HepG2 (cell line): ENCODE measurements around the gene TARM1. TPM values are rescaled to one million over a fixed set of nuclear protein-coding genes. Genes with fewer than 3 reads are reported as not detected.
A peak's percentile ranks its signal among the peaks of the same experiment; 100 is the strongest.
"Not testable (repeated sequence)": the region's sequence is repeated elsewhere in the genome, so short reads cannot be mapped to it uniquely, and the experiment has no call there.

ENCODE experiments used
- ARNT2 ChIP-seq: sonication (generic); formaldehyde crosslinking; IDR thresholded peaks from 2 replicates; pipeline ENCODE4 v1.8.0; 2022; ENCODE audit warnings: mild to moderate bottlenecking, low read depth, missing genetic modification reagents, moderate library complexity
- STAT5B ChIP-seq: sonication (generic); formaldehyde crosslinking; IDR thresholded peaks from 2 replicates; pipeline ENCODE4 v1.4.0; 2020; ENCODE audit warnings: missing genetic modification reagents
- ZNF251 ChIP-seq: sonication (generic); formaldehyde crosslinking; IDR thresholded peaks from 2 replicates; pipeline ENCODE4 v1.9.0; 2021; ENCODE audit warnings: mild to moderate bottlenecking, missing genetic modification reagents
- ZNF256 ChIP-seq: sonication (generic); formaldehyde crosslinking; conservative IDR thresholded peaks from 2 replicates; pipeline ENCODE4 v1.4.0; 2020; ENCODE audit warnings: missing genetic modification reagents
- ZNF274 ChIP-seq: sonication (generic); formaldehyde crosslinking; IDR thresholded peaks from 2 replicates; pipeline ENCODE4 v1.5.1; 2020; ENCODE audit warnings: mild to moderate bottlenecking, missing genetic modification reagents
- ZNF333 ChIP-seq: sonication (generic); formaldehyde crosslinking; IDR thresholded peaks from 2 replicates; pipeline ENCODE4 v1.4.0; 2020; ENCODE audit warnings: mild to moderate bottlenecking, missing genetic modification reagents, borderline replicate concordance
- ZNF547 ChIP-seq: sonication (generic); formaldehyde crosslinking; IDR thresholded peaks from 2 replicates; pipeline ENCODE4 v1.5.1; 2020; ENCODE audit warnings: mild to moderate bottlenecking, missing genetic modification reagents
- ZNF619 ChIP-seq: sonication (generic); formaldehyde crosslinking; IDR thresholded peaks from 2 replicates; pipeline ENCODE4 v1.4.0; 2020; ENCODE audit warnings: mild to moderate bottlenecking, missing genetic modification reagents
- ZNF776 ChIP-seq: sonication (generic); formaldehyde crosslinking; IDR thresholded peaks from 2 replicates; pipeline ENCODE4 v1.4.0; 2020; ENCODE audit warnings: mild to moderate bottlenecking, missing genetic modification reagents
- polyA plus RNA-seq, 8 experiments: library from polyadenylated mRNA; depleted of rRNA in 3 of 8; stranded (reverse) in 7 of 8; unstranded in 1 of 8; fragments of >200 nt; fragmentation: Illumina TruSeq in 4 of 8; extraction: Trizol in 4 of 8; gene quantifications; 2 replicates each; pipeline versions ENCODE4 v1.2.1 to v1.2.3, GENCODE V29; 2011 to 2016; ENCODE audit warnings: low read depth in 4 of 8, missing spikeins in 1 of 8, mixed read lengths in 1 of 8; ENCODE audit not compliant: insufficient read depth in 1 of 8
- total RNA-seq, 5 experiments: library from RNA; depleted of rRNA; stranded (reverse); fragments of >200 nt; fragmentation: Illumina TruSeq; extraction: Trizol; gene quantifications; 2 replicates each; pipeline ENCODE4 v1.2.3, GENCODE V29; 2016; ENCODE audit warnings: low read depth in 1 of 5
- TF ChIP-seq, protein P1 (sequence below), 2 experiments: fragments of 450-650 bp in 1 of 2; sonication (generic) in 1 of 2; formaldehyde crosslinking in 1 of 2; IDR thresholded peaks; 2 replicates each; pipeline versions ENCODE4 v1.6.1 to v1.8.0; 2016 to 2022; ENCODE audit warnings: antibody characterized with exemption in 1 of 2, mild to moderate bottlenecking in 1 of 2, missing genetic modification reagents in 1 of 2
- TF ChIP-seq, protein P2 (sequence below): sonication (generic); formaldehyde crosslinking; IDR thresholded peaks from 2 replicates; pipeline ENCODE4 v1.8.0; 2023; ENCODE audit warnings: mild to moderate bottlenecking, missing genetic modification reagents
- TF ChIP-seq, protein P3 (sequence below): sonication (generic); formaldehyde crosslinking; IDR thresholded peaks from 2 replicates; pipeline ENCODE4 v1.4.0; 2020; ENCODE audit warnings: mild to moderate bottlenecking, missing genetic modification reagents
- TF ChIP-seq, protein P4 (sequence below): sonication (generic); formaldehyde crosslinking; IDR thresholded peaks from 2 replicates; pipeline ENCODE4 v1.4.0; 2020; ENCODE audit warnings: missing genetic modification reagents
- TF ChIP-seq, protein P5 (sequence below): IDR thresholded peaks from 2 replicates; pipeline ENCODE4 v1.6.1; 2012; ENCODE audit warnings: inconsistent platforms

Gene TARM1
- total and polyA plus RNA-seq, 2 of the 13 experiments (the other 11 are each of a cell fraction or from before 2014, with no cell fraction given) = not detected

DNA sequence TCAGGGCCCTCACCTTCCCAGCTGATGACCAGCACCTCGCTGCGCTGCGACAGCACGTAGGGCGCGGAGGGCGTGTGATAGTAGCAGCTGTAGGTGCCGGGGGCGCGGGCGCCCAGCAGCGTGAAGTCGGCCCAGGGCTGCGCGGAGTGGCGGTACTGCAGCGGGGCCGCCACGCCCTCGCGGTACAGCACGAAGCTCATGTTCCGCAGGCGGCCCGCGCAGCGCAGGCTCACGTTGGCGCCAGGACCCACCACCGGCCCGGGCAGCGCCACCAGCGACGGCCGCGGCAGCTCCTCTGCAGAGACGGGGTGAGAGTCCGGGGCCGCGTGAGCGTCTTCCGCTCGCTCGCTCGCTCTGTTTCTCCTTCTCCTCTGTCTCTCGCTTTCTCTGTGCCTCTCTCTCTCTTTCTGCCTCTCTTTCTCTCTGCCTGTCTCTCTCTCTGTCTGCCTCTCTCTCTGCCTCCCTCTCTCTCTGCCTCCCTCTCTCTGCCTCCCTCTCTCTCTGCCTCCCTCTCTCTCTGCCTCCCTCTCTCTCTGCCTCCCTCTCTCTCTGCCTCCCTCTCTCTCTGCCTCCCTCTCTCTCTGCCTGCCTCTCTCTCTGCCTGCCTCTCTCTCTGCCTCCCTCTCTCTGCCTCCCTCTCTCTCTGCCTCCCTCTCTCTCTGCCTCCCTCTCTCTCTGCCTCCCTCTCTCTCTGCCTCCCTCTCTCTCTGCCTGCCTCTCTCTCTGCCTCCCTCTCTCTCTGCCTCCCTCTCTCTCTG, 14.9 kb upstream of the TARM1 start (continued):
- TF ChIP-seq, protein P1, sequence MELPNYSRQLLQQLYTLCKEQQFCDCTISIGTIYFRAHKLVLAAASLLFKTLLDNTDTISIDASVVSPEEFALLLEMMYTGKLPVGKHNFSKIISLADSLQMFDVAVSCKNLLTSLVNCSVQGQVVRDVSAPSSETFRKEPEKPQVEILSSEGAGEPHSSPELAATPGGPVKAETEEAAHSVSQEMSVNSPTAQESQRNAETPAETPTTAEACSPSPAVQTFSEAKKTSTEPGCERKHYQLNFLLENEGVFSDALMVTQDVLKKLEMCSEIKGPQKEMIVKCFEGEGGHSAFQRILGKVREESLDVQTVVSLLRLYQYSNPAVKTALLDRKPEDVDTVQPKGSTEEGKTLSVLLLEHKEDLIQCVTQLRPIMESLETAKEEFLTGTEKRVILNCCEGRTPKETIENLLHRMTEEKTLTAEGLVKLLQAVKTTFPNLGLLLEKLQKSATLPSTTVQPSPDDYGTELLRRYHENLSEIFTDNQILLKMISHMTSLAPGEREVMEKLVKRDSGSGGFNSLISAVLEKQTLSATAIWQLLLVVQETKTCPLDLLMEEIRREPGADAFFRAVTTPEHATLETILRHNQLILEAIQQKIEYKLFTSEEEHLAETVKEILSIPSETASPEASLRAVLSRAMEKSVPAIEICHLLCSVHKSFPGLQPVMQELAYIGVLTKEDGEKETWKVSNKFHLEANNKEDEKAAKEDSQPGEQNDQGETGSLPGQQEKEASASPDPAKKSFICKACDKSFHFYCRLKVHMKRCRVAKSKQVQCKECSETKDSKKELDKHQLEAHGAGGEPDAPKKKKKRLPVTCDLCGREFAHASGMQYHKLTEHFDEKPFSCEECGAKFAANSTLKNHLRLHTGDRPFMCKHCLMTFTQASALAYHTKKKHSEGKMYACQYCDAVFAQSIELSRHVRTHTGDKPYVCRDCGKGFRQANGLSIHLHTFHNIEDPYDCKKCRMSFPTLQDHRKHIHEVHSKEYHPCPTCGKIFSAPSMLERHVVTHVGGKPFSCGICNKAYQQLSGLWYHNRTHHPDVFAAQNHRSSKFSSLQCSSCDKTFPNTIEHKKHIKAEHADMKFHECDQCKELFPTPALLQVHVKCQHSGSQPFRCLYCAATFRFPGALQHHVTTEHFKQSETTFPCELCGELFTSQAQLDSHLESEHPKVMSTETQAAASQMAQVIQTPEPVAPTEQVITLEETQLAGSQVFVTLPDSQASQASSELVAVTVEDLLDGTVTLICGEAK (IDR thresholded peaks at IDR 0.05) = not testable (repeated sequence)
- TF ChIP-seq, protein P1 (CRISPR knock-in tag; IDR thresholded peaks at IDR 0.05) = peak; percentile 81; the same call in 1 of the 2 replicates
- TF ChIP-seq, protein P2, sequence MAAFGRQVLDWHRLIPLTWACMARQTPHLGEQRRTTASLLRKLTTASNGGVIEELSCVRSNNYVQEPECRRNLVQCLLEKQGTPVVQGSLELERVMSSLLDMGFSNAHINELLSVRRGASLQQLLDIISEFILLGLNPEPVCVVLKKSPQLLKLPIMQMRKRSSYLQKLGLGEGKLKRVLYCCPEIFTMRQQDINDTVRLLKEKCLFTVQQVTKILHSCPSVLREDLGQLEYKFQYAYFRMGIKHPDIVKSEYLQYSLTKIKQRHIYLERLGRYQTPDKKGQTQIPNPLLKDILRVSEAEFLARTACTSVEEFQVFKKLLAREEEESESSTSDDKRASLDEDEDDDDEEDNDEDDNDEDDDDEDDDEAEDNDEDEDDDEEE = peak; percentile 74; the same call in 1 of the 2 replicates
- TF ChIP-seq STAT5B (CRISPR knock-in tag) = 0 out of 2 replicates have a peak, but pooled peaks have one; percentile 58
- 0 out of 2 replicates have a peak, but pooled peaks have one; percentile 45 for TF ChIP-seq ZNF256
- peak; percentile 78; the same call in 1 of the 2 replicates for TF ChIP-seq ZNF547 (CRISPR knock-in tag)
- TF ChIP-seq ZNF776 = peak; percentile 88; the same call in 1 of the 2 replicates
- peak; percentile 52; the same call in 1 of the 2 replicates for TF ChIP-seq ZNF333
- TF ChIP-seq, protein P3, sequence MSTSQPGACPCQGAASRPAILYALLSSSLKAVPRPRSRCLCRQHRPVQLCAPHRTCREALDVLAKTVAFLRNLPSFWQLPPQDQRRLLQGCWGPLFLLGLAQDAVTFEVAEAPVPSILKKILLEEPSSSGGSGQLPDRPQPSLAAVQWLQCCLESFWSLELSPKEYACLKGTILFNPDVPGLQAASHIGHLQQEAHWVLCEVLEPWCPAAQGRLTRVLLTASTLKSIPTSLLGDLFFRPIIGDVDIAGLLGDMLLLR (CRISPR knock-in tag) = peak; percentile 65; the same call in 1 of the 2 replicates
- 0 out of 2 replicates have a peak, but pooled peaks have one; percentile 40 for TF ChIP-seq ZNF619 (CRISPR knock-in tag)
- TF ChIP-seq, protein P4, sequence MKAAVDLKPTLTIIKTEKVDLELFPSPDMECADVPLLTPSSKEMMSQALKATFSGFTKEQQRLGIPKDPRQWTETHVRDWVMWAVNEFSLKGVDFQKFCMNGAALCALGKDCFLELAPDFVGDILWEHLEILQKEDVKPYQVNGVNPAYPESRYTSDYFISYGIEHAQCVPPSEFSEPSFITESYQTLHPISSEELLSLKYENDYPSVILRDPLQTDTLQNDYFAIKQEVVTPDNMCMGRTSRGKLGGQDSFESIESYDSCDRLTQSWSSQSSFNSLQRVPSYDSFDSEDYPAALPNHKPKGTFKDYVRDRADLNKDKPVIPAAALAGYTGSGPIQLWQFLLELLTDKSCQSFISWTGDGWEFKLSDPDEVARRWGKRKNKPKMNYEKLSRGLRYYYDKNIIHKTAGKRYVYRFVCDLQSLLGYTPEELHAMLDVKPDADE (CRISPR knock-in tag) = 0 out of 2 replicates have a peak, but pooled peaks have one; percentile 62
- TF ChIP-seq, protein P5, sequence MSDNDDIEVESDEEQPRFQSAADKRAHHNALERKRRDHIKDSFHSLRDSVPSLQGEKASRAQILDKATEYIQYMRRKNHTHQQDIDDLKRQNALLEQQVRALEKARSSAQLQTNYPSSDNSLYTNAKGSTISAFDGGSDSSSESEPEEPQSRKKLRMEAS = peak; percentile 94
- peak; percentile 77 for TF ChIP-seq ARNT2 (CRISPR knock-in tag)
- TF ChIP-seq ZNF274 (CRISPR knock-in tag) = peak; percentile 85; the same call in 1 of the 2 replicates
- 0 out of 2 replicates have a peak, but pooled peaks have one; percentile 21 for TF ChIP-seq ZNF251
